Kidney epithelial cell (primary cell): Measurements from ENCODE around the gene PNMA3. TPM values are rescaled to one million over a fixed set of nuclear protein-coding genes. Genes with fewer than 3 reads are reported as not detected.
"Not testable (repeated sequence)": the region's sequence is repeated elsewhere in the genome, so short reads cannot be mapped to it uniquely, and the experiment has no call there.

Source experiments
- DNase-seq: peaks from one replicate; pipeline ENCODE4 v3.0.0-alpha.2; 2010; ENCODE audit warnings: low read depth
- H3K27me3 ChIP-seq: 2 replicates; pipeline ENCODE4 v1.6.0; 2011; ENCODE audit warnings: low read length; ENCODE audit not compliant: control insufficient read depth, insufficient read depth
- H3K36me3 ChIP-seq: 2 replicates; pipeline ENCODE4 v1.5.1; 2011; ENCODE audit warnings: low read length; ENCODE audit not compliant: control insufficient read depth, insufficient read depth
- H3K4me3 ChIP-seq: 2 replicates; pipeline ENCODE4 v1.5.1; 2011; ENCODE audit warnings: low read depth, mild to moderate bottlenecking, control low read depth, low read length
- total RNA-seq: library from RNA; depleted of rRNA; stranded (reverse); fragments of >200 nt; gene quantifications from 2 replicates; pipeline ENCODE4 v1.2.3, GENCODE V29; 2015
- TF ChIP-seq, protein P1 (sequence below): IDR thresholded peaks from 2 replicates; pipeline ENCODE4 v1.5.1; 2011; ENCODE audit warnings: mild to moderate bottlenecking, moderate library complexity, low read length, control low read depth, inconsistent platforms; ENCODE audit not compliant: insufficient read depth, poor library complexity, severe bottlenecking

PNMA3 gene
- total RNA-seq, 1 donor from 2014 or later: 1.5 TPM

- H3K4me3 ChIP-seq: no peak overlapping the region
- no peaks in the 10 kb centered on the region for H3K36me3 ChIP-seq
- peaks cover 21% of the 10 kb centered on the region for H3K27me3 ChIP-seq
- TF ChIP-seq, protein P1, sequence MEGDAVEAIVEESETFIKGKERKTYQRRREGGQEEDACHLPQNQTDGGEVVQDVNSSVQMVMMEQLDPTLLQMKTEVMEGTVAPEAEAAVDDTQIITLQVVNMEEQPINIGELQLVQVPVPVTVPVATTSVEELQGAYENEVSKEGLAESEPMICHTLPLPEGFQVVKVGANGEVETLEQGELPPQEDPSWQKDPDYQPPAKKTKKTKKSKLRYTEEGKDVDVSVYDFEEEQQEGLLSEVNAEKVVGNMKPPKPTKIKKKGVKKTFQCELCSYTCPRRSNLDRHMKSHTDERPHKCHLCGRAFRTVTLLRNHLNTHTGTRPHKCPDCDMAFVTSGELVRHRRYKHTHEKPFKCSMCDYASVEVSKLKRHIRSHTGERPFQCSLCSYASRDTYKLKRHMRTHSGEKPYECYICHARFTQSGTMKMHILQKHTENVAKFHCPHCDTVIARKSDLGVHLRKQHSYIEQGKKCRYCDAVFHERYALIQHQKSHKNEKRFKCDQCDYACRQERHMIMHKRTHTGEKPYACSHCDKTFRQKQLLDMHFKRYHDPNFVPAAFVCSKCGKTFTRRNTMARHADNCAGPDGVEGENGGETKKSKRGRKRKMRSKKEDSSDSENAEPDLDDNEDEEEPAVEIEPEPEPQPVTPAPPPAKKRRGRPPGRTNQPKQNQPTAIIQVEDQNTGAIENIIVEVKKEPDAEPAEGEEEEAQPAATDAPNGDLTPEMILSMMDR: no peak
- no peak for DNase-seq
Measured at GRCh38 chrX:153059191-153060094, 3.2 kb downstream of the PNMA3 start.

GRCh38 chrX:153060095-153060445 lies 3.8 kb downstream of the PNMA3 start:
- Histone ChIP-seq H3K27me3 (peaks cover 21% of the 10 kb centered on the region), H3K4me3 (no peak overlapping the region), H3K36me3 (no peaks in the 10 kb centered on the region)
- TF ChIP-seq, protein P1: no peak
- no peak for DNase-seq

DNA sequence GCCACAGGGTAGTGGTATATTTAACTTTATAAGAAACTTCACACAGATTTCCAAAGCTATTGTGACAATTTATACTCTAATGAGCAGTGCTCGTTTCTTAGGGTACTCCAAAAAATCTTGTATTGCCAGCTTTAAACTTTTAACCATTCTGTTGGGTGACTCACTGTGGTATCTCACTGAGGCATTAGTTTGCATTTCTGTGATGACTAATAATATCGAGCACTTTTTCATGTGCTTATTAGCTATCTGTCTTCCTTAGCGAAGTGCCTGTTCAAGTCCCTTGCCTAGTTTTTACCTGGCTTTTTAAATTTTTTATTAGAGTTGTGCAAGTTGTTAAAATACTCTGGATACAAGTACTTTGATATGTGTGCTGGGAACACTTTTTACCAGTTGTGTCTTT lies 5.5 kb downstream of the PNMA3 start:
- peaks cover 12% of the 10 kb centered on the region for H3K27me3 ChIP-seq
- no peaks in the 10 kb centered on the region for H3K36me3 ChIP-seq
- DNase-seq: no peak
- TF ChIP-seq, protein P1: no peak
- H3K4me3 ChIP-seq: no peak overlapping the region

- no peaks in the 10 kb centered on the region for H3K36me3 ChIP-seq
- no peak overlapping the region for H3K4me3 ChIP-seq
- DNase-seq: no peak
- H3K27me3 ChIP-seq: peaks cover 3% of the 10 kb centered on the region
- TF ChIP-seq, protein P1: no peak
Measured at GRCh38 chrX:153063315-153063714, 7.0 kb downstream of the PNMA3 start.

- Histone ChIP-seq H3K36me3 (no peaks in the 10 kb centered on the region), H3K27me3 (no peaks in the 10 kb centered on the region), H3K4me3 (no peak overlapping the region)
- no peak for DNase-seq
- TF ChIP-seq, protein P1: no peak
Measured at GRCh38 chrX:153064061-153064460, 7.8 kb downstream of the PNMA3 start.

- H3K4me3 ChIP-seq: no peak overlapping the region
- no peak for DNase-seq
- TF ChIP-seq, protein P1: no peak
- H3K27me3 ChIP-seq: no peaks in the 10 kb centered on the region
- H3K36me3 ChIP-seq: no peaks in the 10 kb centered on the region
Measured at GRCh38 chrX:153065389-153065788, 9.1 kb downstream of the PNMA3 start.

GRCh38 chrX:153066402-153066801 lies 10.1 kb downstream of the PNMA3 start:
- DNase-seq, H3K36me3 ChIP-seq, H3K27me3 ChIP-seq, H3K4me3 ChIP-seq: not testable (repeated sequence)

DNA sequence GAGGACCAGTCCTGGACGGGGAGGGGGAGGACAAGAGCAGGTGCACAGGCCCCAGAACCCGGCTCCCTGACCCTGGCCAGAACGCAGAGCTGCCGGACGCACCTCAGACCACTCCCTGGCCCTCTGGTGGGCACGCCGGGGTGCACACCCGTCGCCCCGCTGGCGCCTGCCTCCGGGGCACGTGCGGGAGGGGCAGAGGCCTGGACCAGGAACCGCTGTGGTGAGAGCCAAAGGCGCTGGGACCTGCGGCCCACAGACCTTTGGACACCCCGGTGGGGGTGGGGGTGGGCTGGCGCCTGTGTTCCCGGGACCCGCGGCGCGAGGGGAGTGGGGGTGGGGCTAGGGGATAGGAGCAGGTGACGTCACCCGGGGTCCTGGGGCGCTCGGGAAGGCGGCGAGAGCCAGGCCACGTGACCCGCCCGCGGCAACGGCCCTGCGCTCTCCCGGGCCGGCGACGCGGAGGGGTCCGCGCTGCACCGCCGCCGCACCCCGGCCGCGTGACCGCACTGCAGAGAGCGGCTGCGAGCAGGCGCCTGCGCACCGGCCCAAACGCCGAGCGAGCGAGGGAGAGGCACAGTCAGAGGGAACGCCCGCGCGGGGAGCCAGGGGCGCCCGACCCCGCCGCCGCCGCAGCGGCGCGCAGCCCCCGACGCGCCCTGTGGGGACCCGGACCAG lies 15.8 kb downstream of the PNMA3 start, which contains the start of gene PNMA6A:
TSS of gene PNMA6A (plus strand) at position 546 of the 675 bp plus-strand sequence. CDS start 609 bp downstream, outside the sequence.
- not testable (repeated sequence) for H3K27me3 ChIP-seq, H3K4me3 ChIP-seq, DNase-seq, H3K36me3 ChIP-seq
